Stimulated activated CD4-positive, alpha-beta T cell treated with anti-CD3 and anti-CD28 coated beads, Interleukin-15, amount 100 ng/mL, for 1 hour (primary cell): ENCODE data around the gene ARMC12.

Experiments
- DNase-seq, 2 donors: peaks; one replicate each; pipeline ENCODE4 v3.0.0-alpha.2; 2020; ENCODE audit warnings: low read depth in 1 of 2, low spot score in 1 of 2

Gene ARMC12

DNA sequence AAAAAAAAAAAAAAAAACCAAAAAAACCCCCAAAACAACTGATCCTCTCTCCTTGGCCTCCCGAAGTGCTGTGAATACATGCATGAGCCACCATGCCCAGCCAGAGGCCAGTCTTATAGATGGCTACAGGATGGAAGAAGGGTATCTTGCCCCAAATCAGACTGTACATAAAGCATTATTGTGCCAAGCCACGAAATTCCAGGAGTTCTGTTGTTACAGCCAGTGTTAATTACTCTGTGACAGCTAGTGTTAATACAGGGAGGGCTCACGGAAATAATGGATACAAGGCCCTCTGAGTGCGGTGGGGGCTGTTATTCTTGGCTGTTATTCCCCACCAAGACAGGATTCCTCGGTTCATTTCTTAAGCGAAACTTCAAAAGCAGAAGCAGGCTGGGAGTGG is 38.2 kb downstream of the ARMC12 start:
- no peak for DNase-seq

DNA sequence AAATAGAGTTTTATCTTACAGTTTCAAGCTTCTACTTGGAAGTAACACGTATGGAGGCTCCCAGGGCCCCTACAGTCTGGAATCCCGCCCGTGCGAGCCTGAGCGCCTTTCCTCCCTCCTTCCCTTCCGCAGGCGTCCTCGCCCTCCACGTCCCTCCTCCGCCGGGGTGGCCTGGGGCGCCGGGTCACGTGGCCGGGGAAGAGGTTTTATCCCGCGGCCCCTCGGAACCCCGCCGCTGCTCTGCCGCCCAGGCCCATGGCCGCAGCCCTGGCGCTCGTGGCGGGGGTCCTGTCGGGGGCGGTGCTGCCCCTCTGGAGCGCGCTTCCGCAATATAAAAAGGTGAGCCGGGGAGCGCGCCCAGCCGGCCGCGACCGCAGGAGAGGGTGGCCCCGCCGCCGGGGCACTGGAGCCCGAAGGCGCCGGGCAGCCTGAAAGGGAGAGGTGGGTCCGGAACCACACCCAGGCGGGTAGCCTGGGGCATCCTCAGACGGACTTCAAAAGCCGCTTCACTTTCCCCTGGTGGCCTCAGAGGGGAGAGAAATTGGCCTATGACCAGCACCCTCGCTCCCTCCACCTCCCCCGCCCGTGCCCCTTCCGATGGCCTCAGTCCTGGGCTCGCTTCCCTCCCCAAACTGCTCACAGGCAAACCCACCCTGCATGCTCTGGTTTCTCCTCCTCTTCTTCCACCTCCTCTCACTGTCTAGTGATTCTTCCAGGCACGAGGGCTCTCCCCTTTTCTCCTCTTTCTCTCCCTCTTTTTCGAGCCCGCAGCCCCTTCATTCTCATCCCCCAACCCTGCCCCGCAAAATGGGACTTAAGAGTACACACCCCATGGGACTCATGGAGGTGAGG is 39.8 kb downstream of the ARMC12 start, which contains the start of gene CLPSL2:
Gene CLPSL2 (plus strand): TSS at position 235 of the 852 bp plus-strand sequence. CDS start 21 bp downstream, at position 256.
- DNase-seq: no peak

DNA sequence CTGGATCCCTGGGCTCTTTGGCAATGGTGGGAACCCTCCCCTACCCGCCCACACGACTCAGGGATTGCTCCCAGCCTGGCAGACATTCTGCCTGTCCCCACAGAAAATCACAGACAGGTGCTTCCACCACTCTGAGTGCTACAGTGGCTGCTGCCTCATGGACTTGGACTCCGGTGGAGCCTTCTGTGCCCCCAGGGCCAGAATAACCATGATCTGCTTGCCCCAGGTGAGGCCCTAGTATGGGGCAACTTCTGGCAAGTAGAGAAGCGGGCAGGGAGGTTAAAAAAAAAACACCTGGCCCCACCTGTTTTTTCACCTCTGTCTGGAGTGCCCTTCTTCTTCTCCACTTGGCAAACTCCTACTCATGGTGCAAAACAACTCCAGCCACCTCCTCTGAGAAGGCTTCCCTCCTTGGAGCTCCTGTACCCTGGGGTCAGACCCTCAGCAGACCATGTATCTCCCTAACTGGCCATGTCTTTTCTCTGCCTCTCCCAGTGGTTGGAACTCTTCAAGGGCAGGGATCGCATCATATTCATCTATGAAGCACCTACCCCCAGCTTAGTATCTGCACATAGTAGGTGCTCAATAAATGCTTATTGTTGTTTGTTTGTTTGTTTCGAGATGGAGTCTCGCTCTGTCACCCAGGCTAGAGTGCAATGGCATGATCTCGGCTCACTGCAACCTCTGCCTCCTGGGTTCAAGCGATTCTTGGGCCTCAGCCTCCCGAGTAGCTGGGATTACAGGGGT is 40.7 kb downstream of the ARMC12 start:
- no peak for DNase-seq

DNA sequence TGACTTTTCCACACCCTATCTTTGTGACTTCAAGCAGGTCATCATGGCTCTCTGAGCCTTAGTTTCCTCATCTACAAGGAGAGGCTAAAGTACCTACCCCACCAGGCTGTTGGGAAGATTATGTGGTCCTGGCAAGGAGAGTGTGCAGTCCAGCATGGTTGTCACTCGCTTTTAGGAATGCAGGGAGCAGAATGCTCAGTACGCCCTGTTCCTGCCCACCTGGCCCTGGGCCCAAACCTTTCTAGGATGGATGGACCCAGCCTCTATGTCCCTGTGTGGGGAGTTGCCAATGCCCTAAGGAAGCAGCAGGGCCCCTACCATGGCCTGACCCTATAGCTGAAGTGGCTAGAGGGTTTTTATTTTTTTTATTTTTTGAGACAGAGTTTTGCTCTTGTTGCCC is 41.6 kb downstream of the ARMC12 start:
- no peak for DNase-seq

DNA sequence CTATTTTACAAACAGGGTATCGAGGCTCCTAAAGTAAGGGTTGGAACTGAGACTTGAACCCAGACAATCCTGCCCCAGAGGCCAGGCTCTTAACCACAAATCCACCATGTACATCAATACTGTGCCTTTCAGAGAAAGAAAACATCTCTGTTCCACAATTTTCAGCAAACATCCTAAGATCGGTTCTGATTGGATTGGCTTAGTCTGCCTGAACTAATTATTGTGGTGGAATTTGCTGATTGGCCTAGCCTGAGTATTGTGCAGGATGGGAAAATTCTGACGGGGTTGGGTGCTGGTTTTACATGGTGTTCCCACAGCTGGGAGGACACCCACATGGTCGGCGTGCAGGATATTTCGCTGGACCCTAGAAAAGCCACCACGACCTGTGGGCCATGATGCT is 43.9 kb downstream of the ARMC12 start, which contains the start of gene CLPSL1:
Gene CLPSL1 (plus strand): TSS at position 301 of the 400 bp plus-strand sequence. CDS start 92 bp downstream, at position 393.
- DNase-seq: no peak

DNA sequence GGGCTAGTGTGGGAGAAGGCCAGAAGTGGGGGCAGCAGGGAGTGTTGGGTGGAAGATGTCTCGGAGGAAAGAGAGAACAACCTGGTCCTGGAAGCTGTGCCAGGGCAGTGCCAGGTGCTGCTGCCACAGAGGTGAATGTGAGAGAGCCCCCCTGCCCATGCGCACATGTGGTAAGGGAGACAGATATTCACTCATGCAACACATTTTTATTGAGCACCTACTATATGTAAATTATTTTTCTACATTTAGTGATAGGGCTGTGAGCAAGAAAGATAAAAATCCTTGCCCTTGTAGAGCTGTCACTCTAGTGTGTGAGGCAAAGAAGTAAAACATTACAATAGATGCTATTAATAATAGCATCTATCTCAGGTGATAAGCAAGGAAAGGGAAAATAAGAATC is 44.5 kb downstream of the ARMC12 start:
- DNase-seq: no peak

DNA sequence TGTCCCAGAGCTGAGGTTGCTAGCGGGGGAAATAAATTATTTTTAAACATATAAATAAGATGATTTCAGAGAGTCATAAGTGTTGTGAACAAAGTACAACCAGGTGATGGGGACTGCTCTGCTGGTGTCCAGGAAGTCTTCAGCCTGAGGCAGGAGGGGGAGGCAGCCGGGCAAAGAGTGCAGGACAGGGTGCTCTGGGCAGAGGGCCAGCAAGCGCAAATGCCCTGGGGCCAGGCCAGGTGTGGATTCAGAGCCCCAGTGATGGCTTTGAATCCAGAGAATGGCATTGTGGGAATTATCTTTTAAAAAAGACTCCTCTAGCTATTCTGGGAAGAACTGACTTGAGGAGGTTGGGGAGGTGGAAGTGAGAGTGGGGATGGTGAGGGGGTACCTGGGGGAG is 45.6 kb downstream of the ARMC12 start:
- DNase-seq: no peak

DNA sequence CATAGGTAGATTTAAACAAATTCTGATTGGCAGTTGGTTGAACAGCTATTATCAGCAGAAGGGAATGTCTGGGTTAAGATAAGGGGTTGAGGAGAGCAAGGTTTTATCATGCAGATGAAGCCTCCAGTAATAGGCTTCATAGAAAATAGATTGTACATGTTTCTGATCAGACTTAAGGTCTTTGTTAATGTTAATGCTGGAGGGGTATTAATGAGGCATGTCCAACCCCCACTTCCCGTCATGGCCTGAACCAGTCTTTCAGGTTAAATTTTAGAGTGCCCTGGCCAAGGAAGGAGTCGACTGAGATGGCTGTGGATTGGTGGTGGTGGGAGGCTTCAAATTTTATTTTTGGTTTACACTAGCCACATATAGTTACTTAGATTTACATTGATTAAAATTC is 47.4 kb downstream of the ARMC12 start:
- DNase-seq: no peak

DNA sequence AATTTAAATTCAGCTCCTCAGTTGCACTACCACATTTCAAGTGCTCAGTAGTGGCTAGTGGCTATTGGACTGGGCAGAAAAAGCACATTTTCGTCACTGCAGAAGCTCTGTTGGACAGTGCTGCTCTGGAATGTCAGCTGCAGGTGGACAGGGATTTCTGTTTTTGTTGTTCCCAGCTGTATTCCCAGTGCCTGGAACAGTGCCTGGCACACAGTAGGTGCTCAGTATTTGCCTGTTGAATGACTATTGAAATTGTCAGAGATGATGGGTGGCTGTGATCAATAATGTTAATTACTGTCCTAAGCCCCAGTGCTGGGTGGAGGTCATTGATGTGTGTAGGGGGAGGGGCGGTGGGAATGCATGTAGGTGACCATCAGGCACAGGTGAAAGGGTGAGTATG is 49.4 kb downstream of the ARMC12 start:
- no peak for DNase-seq

DNA sequence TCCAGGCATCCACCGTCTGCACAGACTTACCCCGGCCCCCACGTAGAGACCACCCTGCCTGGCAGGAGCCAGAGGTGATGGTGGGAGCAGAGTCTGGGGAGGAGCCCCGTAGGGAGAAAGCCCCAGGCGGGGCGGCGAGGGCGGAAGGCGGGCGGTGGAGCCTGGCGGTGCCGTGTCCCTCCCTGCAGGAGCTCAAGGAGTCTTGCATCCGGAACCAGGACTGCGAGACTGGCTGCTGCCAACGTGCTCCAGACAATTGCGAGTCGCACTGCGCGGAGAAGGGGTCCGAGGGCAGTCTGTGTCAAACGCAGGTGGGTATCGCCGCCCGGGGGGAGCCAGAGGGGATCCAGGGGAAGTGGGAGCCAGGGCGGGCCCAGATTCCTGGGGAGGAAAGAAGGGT is 50.0 kb downstream of the ARMC12 start:
- no peak for DNase-seq

DNA sequence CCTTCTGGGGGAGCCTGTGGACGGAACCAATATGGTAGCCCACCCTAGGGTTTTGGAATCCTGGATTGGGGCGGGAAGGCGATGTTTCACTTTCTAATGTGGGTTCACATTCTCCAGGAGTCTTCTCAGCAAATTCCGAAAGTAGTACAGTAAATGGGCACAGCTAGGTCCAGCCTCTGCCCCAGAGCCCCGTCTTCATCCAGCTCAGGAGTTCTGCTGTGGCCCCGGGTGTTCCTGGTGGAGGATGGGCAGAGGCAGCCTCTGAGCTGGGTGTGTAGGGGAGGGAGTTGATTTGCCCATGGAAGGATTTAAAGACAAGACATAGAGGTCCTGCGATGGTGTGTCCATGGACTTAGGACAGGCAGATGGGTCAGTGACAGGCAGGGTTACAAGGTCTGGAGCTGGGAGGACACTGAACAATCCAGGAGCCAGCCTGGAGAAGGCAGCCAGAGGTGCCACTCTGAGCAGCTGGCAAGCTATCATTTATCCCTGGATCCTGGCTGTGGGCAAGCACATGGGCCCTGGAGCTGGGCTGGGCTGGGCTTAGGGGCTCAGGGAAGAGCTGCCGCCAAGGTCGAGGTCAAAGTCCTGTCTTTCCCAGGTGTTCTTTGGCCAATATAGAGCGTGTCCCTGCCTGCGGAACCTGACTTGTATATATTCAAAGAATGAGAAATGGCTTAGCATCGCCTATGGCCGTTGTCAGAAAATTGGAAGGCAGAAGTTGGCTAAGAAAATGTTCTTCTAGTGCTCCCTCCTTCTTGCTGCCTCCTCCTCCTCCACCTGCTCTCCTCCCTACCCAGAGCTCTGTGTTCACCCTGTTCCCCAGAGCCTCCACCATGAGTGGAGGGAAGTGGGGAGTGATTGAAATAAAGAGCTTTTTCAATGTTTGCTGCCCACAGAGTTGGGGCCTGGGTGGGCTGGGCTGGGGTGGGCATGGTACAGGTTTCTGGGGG is 50.7 kb downstream of the ARMC12 start:
- no peak for DNase-seq

DNA sequence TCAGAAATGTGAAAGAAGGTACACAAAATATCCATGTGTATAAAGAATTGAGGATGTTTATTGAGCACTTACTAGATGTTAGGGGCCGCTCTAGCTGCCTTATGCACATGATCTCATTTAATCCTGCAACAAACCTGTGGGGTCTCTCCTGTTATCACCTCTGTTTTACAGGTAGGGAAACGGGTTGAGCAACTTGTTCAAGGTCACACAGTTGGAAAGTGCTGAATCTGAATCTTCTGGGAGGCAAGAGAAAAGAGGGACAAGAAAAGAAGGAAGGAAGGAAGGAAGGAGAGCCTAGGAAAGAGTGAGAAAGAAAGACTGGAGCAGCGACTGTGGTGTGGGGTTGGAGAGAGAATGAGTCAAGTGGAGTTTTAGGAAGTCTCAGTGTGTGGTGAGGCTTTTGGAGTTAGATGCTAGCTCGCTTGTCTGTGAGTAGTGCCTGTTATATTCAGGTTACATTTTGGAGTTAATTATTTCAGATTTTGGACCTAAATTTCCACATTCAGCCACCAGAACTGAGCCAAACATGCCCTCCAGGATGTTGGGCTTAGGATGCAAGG is 51.7 kb downstream of the ARMC12 start:
- no peak for DNase-seq

DNA sequence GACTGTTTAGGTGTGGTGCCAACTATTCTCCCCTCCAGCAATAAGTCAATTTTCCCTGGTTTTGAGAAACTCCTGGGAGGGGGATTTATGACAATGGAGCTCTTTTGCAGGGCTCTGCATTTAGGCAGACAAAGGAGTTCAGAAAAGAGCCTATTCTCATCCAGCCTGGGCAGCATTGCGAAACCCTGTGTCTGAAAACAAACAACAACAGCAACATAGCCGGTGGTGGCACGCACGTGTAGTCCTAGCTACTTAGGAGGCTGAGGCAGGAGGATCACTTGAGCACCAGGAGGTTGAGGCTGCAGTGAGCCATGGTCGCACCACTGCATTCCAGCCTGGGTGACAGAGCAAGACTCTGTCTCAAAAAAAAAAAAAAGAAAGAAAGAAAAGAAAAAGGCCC is 53.9 kb downstream of the ARMC12 start:
- no peak for DNase-seq

DNA sequence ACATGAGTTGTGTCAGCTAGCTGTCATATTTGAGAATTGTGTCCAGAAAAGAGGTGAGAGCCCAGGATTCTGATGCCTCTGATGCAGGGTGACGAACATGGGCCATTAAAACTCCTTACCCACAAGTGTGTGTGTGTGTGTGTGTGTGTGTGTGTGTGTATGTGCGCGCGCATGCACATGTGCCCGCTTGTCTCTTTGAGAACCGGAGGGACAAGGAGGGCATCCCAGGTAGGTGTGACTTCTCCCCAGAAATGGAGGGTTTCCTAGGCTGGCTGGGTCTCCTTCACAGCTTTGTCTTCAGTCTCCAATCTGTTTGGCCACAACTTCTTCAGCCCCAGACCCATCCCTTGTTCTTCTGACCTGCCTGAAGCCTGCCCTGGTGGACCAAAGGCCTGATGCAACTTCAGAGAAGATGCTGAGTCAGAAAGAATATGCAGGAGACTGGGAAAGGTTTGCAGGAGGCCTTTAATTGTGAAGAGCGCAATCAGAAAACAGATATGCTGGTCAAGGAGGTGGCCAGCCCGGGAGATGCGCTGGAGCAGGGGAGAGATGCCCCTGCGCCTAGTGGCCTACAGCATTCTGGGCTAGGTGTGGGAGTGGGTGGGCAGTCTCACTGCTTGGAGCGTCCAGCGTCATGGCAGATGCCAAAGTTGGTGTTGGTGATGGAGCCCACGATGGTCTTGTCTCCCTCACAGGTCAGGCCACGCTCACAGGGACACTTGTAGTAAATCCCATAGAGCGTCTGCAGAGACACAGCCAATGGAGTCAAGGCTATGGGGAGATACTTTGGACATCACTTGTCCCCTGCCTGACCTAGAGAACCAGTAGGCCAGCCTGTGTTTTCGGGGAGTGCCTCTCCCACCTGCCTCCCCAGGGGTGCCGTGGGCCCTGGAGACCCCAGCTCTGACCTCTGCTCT is 58.0 kb downstream of the ARMC12 start:
- no peak for DNase-seq

DNA sequence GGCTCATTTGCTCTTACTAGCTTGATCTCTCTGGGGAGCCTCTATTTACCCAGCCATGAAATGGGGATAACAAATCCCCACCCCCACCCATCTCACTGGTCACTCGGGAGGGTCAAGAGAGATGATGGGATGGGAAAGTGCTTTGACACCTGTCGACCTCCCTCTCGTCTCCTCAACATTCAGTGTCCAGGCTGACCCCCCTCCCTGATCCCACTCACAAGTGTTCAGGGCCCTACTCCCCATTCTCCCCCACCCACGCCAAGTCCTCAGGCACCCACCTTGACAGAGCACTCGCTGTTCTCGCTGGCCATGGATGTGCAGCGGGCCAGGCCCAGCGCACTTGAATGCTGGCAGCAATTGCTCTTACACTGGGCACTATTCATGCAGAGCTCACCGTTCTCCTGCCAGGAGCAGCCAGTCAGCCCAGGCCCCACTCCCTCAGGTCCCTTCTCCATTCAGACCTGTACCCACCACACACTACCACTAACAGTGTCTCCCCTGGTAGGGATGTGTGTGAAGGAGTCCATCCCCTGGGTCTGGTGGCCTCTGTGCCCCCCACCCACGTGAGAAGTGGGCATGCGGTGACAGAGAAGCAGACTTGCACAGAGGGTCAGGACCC is 58.7 kb downstream of the ARMC12 start:
- DNase-seq: no peak

DNA sequence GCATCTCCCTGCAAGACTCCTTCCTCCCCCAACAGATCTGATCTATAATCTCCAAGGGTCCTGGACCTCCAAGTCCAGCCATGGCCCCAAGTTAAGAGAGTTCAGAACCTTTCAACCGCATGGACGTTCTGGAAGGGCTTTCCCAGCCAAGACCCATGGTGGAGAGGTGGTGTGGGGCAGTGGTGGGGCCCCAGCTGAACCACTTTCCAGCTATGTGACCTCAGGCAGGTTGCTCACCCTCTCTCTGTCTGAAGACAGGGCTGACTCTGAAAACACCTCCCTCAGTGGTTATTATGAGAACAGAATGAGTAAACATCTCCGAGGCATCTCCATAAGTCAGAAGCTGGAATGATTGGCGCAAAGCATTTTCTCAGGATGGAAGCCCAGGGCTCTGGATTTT is 59.4 kb downstream of the ARMC12 start:
- DNase-seq: no peak

DNA sequence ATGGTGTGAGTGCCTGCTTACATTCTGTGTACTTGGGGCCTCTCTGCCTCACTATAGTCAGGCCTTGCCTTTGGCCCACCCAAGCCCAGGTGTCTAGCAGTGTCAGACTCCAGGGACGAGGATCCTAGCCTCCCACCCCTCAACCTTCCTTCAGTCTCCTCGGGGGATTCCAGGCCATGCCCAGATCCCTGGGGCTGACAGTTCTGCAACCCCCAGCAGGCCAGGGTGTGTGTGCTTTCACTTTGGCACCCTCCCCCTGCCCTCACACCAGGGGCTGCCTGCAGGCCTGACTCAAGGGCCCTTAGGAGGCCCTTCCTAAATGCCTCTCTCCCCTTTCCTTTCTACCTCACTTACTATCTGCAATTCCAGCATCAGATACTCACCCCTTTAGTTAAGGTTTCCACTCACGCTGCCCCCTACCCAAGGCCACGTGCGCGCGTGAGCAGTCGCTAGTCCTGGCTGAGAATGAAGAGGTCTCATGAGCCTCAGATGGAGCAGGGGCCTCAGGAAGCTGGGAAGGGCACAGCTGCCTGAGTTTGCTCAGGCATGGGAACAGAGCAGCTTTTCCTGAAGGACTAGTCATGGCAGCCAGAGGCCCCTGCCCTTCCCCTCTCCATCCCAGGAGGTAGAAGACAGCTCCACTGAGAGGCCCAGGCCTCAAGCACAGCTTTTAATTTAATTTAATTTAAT is 61.1 kb downstream of the ARMC12 start:
- DNase-seq: no peak
